ENCODE data around the gene TRIM47. TPM values are rescaled to one million over a fixed set of nuclear protein-coding genes. Genes with fewer than 3 reads are reported as not detected.

TRIM47 gene
- total and polyA plus RNA-seq, 2 of the 13 experiments (the other 11 are each of a cell fraction or from before 2014, with no cell fraction given): 33.5 to 82.0 TPM

GRCh38 chr17:75914643-75915267 is 36.4 kb upstream of the TRIM47 start (continued):
- peak; percentile 41 for TF ChIP-seq YY1 (IDR thresholded peaks at IDR 0.05; ENCODE audit: insufficient read depth, insufficient replicate concordance, low read depth, low read length)
- peak; percentile 30; the same call in 1 of the 2 replicates for TF ChIP-seq HNF4A (CRISPR knock-in tag; IDR thresholded peaks at IDR 0.05)
- peak; percentile 32; the same call in 1 of the 2 replicates for TF ChIP-seq MAX (IDR thresholded peaks at IDR 0.05)
- TF ChIP-seq ZNF121 (CRISPR knock-in tag; IDR thresholded peaks at IDR 0.05): peak; percentile 98
- TF ChIP-seq KMT2B (CRISPR knock-in tag; IDR thresholded peaks at IDR 0.05): no peak
- TF ChIP-seq NFYC (CRISPR knock-in tag; IDR thresholded peaks at IDR 0.05): no peak
- no peak for TF ChIP-seq BCLAF1 (IDR thresholded peaks at IDR 0.05)
- no peak for TF ChIP-seq SRY (CRISPR knock-in tag; IDR thresholded peaks at IDR 0.05)
- TF ChIP-seq TP53 (CRISPR knock-in tag; conservative IDR thresholded peaks at IDR 0.05): no peak
- no peak for TF ChIP-seq ZNF556 (CRISPR knock-in tag; IDR thresholded peaks at IDR 0.05; ENCODE audit: borderline replicate concordance)
- no peak for TF ChIP-seq ZMAT3 (CRISPR knock-in tag; conservative IDR thresholded peaks at IDR 0.05)
- TF ChIP-seq ZBTB10 (CRISPR knock-in tag; IDR thresholded peaks at IDR 0.05; ENCODE audit: borderline replicate concordance): no peak
- no peak for TF ChIP-seq ETS1 (CRISPR knock-in tag; IDR thresholded peaks at IDR 0.05)
- TF ChIP-seq ZNF557 (CRISPR knock-in tag; IDR thresholded peaks at IDR 0.05): no peak
- 0 out of 2 replicates have a peak, but pooled peaks have one; percentile 11 for TF ChIP-seq ZBTB7A (CRISPR knock-in tag; IDR thresholded peaks at IDR 0.05)
- no peak for TF ChIP-seq ARHGAP35 (CRISPR knock-in tag; IDR thresholded peaks at IDR 0.05; ENCODE audit: borderline replicate concordance)

All from HepG2 (cell line).